ENCODE data around the gene LMTK3. TPM values are rescaled to one million over a fixed set of nuclear protein-coding genes. Genes with fewer than 3 reads are reported as not detected.

Gene LMTK3
- total and polyA plus RNA-seq, 10 donors = 0.29 to 4.2 (median 1.3) TPM

DNA sequence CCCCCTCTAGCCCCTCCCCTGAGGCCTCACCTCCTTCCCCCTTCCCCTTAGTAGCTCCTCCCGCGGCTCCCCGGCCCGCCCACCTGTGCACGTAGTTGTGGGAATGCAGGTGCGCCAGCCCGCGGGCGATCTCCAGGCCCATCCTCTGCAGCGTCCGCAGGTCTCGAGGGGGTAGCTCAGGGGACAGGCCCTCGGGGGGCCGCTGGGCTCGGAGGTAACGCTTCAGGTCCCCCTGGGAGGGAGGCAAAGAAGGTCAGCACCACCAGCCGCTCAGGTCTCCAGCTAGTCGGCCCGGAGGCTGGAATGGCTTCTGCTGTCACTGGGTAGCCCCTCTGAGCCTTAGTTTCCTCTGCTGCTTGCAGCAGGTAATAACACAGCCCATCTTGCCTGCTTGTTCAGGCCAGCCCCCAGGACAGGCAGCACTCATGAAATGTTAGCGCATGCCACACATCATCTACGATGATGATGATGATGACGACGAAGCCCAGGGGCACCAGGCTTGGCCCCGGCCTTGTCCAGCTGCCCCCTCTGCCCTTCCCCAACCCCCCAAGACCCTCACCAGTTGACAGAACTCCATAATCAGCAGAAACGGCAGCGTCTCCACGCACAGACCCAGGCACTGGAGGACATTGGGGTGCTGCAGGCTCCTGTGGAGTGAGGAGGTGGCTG lies 9.2 kb downstream of the LMTK3 start:
- Histone ChIP-seq H3K27ac (peak overlapping the region in 4 of 8 donors; percentile 22 to 70 (median 44)), H3K4me1 (peaks cover 4 to 39% (median 8%) of the 10 kb centered on the region in 6 donors), H3K27me3 (replicated peaks in 1 of 7) (peaks cover 0 to 54% (median 40%) of the 10 kb centered on the region in 7 donors), H3K9me3 (no peaks in the 10 kb centered on the region), H3K36me3 (no peaks in the 10 kb centered on the region), H3K4me3 (peak overlapping the region in 1 of 8 donors; percentile 53)
- 25 to 37% (median 30%) methylated on average over 18 to 27 of the region's 27 CpGs for WGBS, 5 donors
- peak; percentile 88 for DNase-seq
- intact Hi-C loops (cut with DNase I; ENCODE audit: low total_unique reads) = loop anchor here (10.0 kb wide), 1 partner anchor 82 kb away; no protein-coding TSS in a partner anchor
- TF ChIP-seq, protein P1, sequence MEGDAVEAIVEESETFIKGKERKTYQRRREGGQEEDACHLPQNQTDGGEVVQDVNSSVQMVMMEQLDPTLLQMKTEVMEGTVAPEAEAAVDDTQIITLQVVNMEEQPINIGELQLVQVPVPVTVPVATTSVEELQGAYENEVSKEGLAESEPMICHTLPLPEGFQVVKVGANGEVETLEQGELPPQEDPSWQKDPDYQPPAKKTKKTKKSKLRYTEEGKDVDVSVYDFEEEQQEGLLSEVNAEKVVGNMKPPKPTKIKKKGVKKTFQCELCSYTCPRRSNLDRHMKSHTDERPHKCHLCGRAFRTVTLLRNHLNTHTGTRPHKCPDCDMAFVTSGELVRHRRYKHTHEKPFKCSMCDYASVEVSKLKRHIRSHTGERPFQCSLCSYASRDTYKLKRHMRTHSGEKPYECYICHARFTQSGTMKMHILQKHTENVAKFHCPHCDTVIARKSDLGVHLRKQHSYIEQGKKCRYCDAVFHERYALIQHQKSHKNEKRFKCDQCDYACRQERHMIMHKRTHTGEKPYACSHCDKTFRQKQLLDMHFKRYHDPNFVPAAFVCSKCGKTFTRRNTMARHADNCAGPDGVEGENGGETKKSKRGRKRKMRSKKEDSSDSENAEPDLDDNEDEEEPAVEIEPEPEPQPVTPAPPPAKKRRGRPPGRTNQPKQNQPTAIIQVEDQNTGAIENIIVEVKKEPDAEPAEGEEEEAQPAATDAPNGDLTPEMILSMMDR (IDR thresholded peaks at IDR 0.05 in 8 of 11, conservative IDR thresholded peaks at IDR 0.05 in 3 of 11) = no peak
- TF ChIP-seq POLR2AphosphoS5 (IDR thresholded peaks at IDR 0.05) = peak in 2 of 3 donors; percentile 32 to 42

DNA sequence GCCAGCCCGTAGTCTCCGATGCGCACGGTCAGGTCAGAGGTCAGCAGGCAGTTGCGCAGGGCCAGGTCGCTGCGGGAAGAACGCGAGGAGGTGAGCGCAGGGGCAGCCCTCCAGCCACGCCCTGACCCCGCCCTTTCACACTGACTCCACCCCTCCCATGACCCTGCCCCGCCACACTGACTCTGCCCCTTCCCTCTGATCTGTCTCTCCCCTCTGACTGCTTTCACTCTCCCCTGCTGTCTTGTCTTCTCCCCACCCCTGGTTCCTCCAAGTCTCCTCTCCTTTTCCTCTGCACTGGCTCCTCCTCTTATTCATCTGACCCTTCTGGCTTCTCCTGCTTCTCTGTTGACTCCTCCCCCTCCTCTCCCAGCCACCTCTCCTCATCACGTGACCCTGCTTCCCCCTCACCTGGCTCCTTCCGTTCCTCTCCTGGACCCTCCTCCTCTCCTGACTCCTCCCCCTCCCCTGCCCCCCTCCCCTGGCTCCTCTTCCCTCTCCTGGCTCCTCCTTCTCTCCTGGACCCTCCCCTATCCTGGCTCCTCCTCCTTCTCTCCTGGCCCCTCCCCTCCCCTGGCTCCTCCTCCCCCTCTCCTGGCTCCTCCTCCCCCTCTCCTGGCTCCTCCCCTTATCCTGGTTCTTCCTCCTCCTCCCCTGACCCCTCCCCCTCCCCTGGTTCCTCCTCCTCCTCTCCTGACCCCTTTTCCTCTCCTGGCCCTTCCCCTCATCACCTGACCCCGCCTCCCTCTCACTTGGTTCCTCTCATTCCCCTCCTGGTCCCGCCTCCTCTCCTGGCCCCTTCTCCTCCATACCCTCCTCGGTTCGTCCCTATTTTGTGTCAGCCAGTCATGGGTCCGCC lies 9.9 kb downstream of the LMTK3 start:
- H3K36me3 ChIP-seq = no peaks in the 10 kb centered on the region
- peaks cover 0 to 61% (median 48%) of the 10 kb centered on the region in 7 donors for H3K27me3 ChIP-seq (replicated peaks in 1 of 7)
- WGBS, 5 donors = 2 to 8% (median 4%) methylated on average over 11 to 20 of the region's 20 CpGs
- peak overlapping the region in 4 of 8 donors; percentile 22 to 70 (median 44) for H3K27ac ChIP-seq
- H3K9me3 ChIP-seq = no peaks in the 10 kb centered on the region
- no peak for DNase-seq
- intact Hi-C loops (cut with DNase I; ENCODE audit: low total_unique reads) = loop anchor here (10.0 kb wide), 1 partner anchor 83 kb away; no protein-coding TSS in a partner anchor
- TF ChIP-seq POLR2AphosphoS5 (IDR thresholded peaks at IDR 0.05) (peak in 1 of 3 donors; percentile 20), POLR2A (IDR thresholded peaks at IDR 0.05) (no peak)
- TF ChIP-seq, protein P1 (IDR thresholded peaks at IDR 0.05 in 8 of 11, conservative IDR thresholded peaks at IDR 0.05 in 3 of 11) = no peak
- peaks cover 4 to 42% (median 9%) of the 10 kb centered on the region in 6 donors for H3K4me1 ChIP-seq
- peak overlapping the region in 3 of 8 donors; percentile 4 to 53 (median 6) for H3K4me3 ChIP-seq

DNA sequence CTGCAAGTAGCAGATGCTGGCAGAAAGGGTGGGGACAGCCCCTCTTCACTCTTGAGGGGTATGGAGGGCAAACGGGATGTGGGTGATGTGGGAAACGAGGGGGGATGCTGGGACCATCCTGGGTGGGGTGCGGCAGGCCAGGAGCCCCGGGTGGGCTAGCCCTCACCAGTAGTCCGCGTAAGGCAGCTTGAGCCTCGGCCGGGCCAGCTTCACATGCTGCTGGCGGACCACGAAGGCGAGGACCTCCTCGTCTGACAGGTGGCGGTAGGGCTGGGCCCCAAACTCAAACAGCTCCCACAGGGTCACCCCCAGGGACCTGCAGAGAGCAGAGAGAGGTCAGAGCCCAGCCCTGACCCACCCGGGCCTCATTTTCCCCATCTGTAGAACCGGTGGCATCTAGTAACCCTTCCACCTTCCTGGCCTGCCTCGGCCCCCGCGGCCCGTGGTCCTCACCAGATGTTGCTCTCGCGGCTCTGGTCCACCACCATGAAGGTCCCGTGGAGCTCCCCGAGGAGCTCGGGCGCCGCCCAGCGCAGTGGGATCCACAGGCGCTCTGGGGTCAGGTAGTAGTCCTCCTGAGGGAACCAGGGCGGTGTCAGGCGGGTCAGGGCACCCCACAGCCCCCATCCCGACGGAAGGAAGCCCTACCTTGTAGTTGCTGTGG lies 10.7 kb downstream of the LMTK3 start:
- peaks cover 0 to 69% (median 50%) of the 10 kb centered on the region in 7 donors for H3K27me3 ChIP-seq (replicated peaks in 1 of 7)
- DNase-seq = no peak
- no peaks in the 10 kb centered on the region for H3K36me3 ChIP-seq
- peak overlapping the region in 2 of 8 donors; percentile 17 to 23 for H3K27ac ChIP-seq
- H3K9me3 ChIP-seq = no peaks in the 10 kb centered on the region
- H3K4me3 ChIP-seq = peak overlapping the region in 3 of 8 donors; percentile 4 to 53 (median 6)
- 55 to 82% (median 61%) methylated on average over 10 to 32 of the region's 32 CpGs for WGBS, 5 donors
- intact Hi-C loops (cut with DNase I; ENCODE audit: low total_unique reads) = loop anchor here (10.0 kb wide), 1 partner anchor 84 kb away; no protein-coding TSS in a partner anchor
- H3K4me1 ChIP-seq = peaks cover 4 to 42% (median 9%) of the 10 kb centered on the region in 6 donors
- TF ChIP-seq, protein P1 (IDR thresholded peaks at IDR 0.05 in 8 of 11, conservative IDR thresholded peaks at IDR 0.05 in 3 of 11) = no peak
- TF ChIP-seq POLR2A (IDR thresholded peaks at IDR 0.05) (no peak), POLR2AphosphoS5 (IDR thresholded peaks at IDR 0.05) (no peak)
